ENCODE data around the gene GAR1. TPM values are rescaled to one million over a fixed set of nuclear protein-coding genes. Genes with fewer than 3 reads are reported as not detected.

GAR1 gene
- total and polyA plus RNA-seq, 9 of the 15 experiments (the other 6 are each of a cell fraction or from before 2014, with no cell fraction given): 35.7 to 194 (median 68.2) TPM

- TF ChIP-seq ZFX (CRISPR knock-in tag; IDR thresholded peaks at IDR 0.05): no peak
Measured at GRCh38 chr4:109816894-109817293, 1.3 kb downstream of the GAR1 start (continued).

- POLR2A ChIA-PET: no interaction called here
- H3K9me3 ChIP-seq (replicated peaks; ENCODE audit: control insufficient read depth, insufficient read depth, low read depth, low read length): no peaks in the 10 kb centered on the region
Measured at GRCh38 chr4:109818268-109818667, 2.7 kb downstream of the GAR1 start.

More at GRCh38 chr4:109818268-109818667, 2.7 kb downstream of the GAR1 start:
- no peak for FAIRE-seq
- Histone ChIP-seq H3K4me1 (replicated peaks in 1 of 2; ENCODE audit: control insufficient read depth in 2 of 2, insufficient read depth in 2 of 2, low read length in 2 of 2) (peaks cover 5 to 8% of the 10 kb centered on the region in 2 experiments; a peak in 3 of 5 replicates), H3K9ac (ENCODE audit: insufficient read depth in 1 of 2, low read depth in 2 of 2, low read length in 2 of 2) (no peak overlapping the region), H3K9me1 (ENCODE audit: control insufficient read depth, insufficient read depth, low read length) (no peaks in the 10 kb centered on the region), H3K79me2 (ENCODE audit: control insufficient read depth, insufficient read depth, low read length) (peaks cover 62% of the 10 kb centered on the region), H3K4me2 (ENCODE audit: insufficient read depth, low read length) (no peak overlapping the region), H3K27ac (ENCODE audit: extremely low read depth, low read depth, low read length) (no peak overlapping the region), H2AFZ (ENCODE audit: low read depth, low read length) (no peak overlapping the region), H3K36me3 (ENCODE audit: control insufficient read depth, insufficient read depth, low read length) (peaks cover 70% of the 10 kb centered on the region), H3K27me3 (ENCODE audit: control insufficient read depth in 2 of 2, insufficient read depth in 2 of 2, low read length in 2 of 2) (no peaks in the 10 kb centered on the region), H4K20me1 (replicated peaks; ENCODE audit: control insufficient read depth, insufficient read depth, low read length) (no peaks in the 10 kb centered on the region), H3K4me3 (no peak overlapping the region)
- no peak for ATAC-seq
- TF ChIP-seq, protein P1, sequence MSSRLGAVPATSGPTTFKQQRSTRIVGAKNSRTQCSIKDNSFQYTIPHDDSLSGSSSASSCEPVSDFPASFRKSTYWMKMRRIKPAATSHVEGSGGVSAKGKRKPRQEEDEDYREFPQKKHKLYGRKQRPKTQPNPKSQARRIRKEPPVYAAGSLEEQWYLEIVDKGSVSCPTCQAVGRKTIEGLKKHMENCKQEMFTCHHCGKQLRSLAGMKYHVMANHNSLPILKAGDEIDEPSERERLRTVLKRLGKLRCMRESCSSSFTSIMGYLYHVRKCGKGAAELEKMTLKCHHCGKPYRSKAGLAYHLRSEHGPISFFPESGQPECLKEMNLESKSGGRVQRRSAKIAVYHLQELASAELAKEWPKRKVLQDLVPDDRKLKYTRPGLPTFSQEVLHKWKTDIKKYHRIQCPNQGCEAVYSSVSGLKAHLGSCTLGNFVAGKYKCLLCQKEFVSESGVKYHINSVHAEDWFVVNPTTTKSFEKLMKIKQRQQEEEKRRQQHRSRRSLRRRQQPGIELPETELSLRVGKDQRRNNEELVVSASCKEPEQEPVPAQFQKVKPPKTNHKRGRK (tag; IDR thresholded peaks at IDR 0.05): peak; percentile 90
- TF ChIP-seq EZH2 (IDR thresholded peaks at IDR 0.05; ENCODE audit: borderline replicate concordance, low read depth, low read length) (no peak), SETDB1 (IDR thresholded peaks at IDR 0.05; ENCODE audit: low read length) (no peak), RBFOX2 (IDR thresholded peaks at IDR 0.05; ENCODE audit: low read depth, low read length) (0 out of 2 replicates have a peak, but pooled peaks have one; percentile 11)
- intact Hi-C loops (cut with micrococcal nuclease) (loop anchor here (10.0 kb wide), 2 partner anchors 253 to 377 kb away; partner anchors contain the start of genes ELOVL6 and MCUB), in situ Hi-C loops (cut with MboI) (no loop called here)
- CTCF ChIA-PET (ENCODE audit: low intra/inter-chr PET ratio): no interaction called here
- DNase-seq (ENCODE audit: extremely low read depth in 1 of 4, low spot score in 3 of 4): no peak
- BruUV-seq (replicated peaks): no TSS peak
- 93% methylated on average over 1 of the region's 4 CpGs for WGBS (ENCODE audit: insufficient coverage, low coverage, missing lambda C conversion rate)

All from K562 (cell line).